HL-60 (cell line): ENCODE results near the gene CRABP1.

Source experiments
- POLR2AphosphoS5 ChIP-seq: IDR thresholded peaks from 2 replicates; pipeline ENCODE4 v1.6.1; 2012; ENCODE audit warnings: low read depth
- SPI1 ChIP-seq: IDR thresholded peaks from 2 replicates; pipeline ENCODE4 v1.6.1; 2012; ENCODE audit warnings: low read depth, mild to moderate bottlenecking, borderline replicate concordance
- TF ChIP-seq, protein P1 (sequence below): IDR thresholded peaks from 2 replicates; pipeline ENCODE4 v1.6.1; 2012; ENCODE audit warnings: low read depth; ENCODE audit not compliant: insufficient replicate concordance
- TF ChIP-seq, protein P2 (sequence below): IDR thresholded peaks from one replicate; pipeline ENCODE4 v1.5.1; 2011; ENCODE audit warnings: low read length, control low read depth, inconsistent platforms; ENCODE audit not compliant: insufficient read depth

DNA sequence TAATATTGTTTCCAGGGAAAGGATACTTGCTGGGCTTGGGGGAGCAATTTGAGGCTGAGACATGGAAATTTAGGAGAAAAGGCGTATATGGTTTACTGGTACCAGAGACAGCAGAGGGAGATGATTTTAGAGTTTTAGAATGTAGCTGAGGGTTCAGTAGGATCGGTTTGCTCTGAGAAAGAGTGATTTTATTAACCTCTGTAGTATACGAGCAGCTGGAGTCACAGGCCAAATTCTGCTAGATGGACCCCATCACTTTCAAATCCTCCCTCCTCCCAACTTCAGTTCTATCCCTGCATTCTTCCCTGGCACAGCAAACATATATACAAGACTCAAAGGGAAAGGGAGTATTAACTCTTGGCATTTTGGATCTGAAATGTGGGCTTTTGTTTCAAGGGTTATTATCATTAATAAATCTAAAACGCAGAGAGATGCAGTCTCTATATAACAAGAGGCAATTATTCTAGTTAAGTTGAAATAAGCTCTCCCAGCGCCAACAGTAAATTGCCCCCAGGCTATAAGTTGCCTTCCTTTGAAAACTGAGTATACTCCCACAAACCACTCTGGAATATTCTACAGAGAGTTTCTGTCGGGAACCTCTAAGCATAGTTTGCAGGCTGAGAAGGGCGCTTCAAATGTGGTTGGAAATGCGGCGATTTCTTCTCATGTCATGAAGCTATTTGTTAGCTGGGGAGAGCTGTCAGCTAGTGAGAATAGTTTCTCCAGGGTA, 5.4 kb downstream of the CRABP1 start:
- TF ChIP-seq, protein P1, sequence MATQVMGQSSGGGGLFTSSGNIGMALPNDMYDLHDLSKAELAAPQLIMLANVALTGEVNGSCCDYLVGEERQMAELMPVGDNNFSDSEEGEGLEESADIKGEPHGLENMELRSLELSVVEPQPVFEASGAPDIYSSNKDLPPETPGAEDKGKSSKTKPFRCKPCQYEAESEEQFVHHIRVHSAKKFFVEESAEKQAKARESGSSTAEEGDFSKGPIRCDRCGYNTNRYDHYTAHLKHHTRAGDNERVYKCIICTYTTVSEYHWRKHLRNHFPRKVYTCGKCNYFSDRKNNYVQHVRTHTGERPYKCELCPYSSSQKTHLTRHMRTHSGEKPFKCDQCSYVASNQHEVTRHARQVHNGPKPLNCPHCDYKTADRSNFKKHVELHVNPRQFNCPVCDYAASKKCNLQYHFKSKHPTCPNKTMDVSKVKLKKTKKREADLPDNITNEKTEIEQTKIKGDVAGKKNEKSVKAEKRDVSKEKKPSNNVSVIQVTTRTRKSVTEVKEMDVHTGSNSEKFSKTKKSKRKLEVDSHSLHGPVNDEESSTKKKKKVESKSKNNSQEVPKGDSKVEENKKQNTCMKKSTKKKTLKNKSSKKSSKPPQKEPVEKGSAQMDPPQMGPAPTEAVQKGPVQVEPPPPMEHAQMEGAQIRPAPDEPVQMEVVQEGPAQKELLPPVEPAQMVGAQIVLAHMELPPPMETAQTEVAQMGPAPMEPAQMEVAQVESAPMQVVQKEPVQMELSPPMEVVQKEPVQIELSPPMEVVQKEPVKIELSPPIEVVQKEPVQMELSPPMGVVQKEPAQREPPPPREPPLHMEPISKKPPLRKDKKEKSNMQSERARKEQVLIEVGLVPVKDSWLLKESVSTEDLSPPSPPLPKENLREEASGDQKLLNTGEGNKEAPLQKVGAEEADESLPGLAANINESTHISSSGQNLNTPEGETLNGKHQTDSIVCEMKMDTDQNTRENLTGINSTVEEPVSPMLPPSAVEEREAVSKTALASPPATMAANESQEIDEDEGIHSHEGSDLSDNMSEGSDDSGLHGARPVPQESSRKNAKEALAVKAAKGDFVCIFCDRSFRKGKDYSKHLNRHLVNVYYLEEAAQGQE, result no peak
- TF ChIP-seq, protein P2, sequence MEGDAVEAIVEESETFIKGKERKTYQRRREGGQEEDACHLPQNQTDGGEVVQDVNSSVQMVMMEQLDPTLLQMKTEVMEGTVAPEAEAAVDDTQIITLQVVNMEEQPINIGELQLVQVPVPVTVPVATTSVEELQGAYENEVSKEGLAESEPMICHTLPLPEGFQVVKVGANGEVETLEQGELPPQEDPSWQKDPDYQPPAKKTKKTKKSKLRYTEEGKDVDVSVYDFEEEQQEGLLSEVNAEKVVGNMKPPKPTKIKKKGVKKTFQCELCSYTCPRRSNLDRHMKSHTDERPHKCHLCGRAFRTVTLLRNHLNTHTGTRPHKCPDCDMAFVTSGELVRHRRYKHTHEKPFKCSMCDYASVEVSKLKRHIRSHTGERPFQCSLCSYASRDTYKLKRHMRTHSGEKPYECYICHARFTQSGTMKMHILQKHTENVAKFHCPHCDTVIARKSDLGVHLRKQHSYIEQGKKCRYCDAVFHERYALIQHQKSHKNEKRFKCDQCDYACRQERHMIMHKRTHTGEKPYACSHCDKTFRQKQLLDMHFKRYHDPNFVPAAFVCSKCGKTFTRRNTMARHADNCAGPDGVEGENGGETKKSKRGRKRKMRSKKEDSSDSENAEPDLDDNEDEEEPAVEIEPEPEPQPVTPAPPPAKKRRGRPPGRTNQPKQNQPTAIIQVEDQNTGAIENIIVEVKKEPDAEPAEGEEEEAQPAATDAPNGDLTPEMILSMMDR, result no peak
- TF ChIP-seq POLR2AphosphoS5 (no peak), SPI1 (no peak)
